HepG2 (cell line): Measurements from ENCODE around the gene SEPTIN10. TPM values are rescaled to one million over a fixed set of nuclear protein-coding genes. Genes with fewer than 3 reads are reported as not detected.

ENCODE experiments used
- BRCA1 ChIP-seq: sonication (generic); formaldehyde crosslinking; IDR thresholded peaks from 2 replicates; pipeline ENCODE4 v1.4.0; 2020; ENCODE audit warnings: missing genetic modification reagents
- CC2D1A ChIP-seq: sonication (generic); formaldehyde crosslinking; IDR thresholded peaks from 2 replicates; pipeline ENCODE4 v1.8.1; 2023; ENCODE audit warnings: mild to moderate bottlenecking, missing genetic modification reagents
- E2F1 ChIP-seq: sonication (generic); formaldehyde crosslinking; IDR thresholded peaks from 2 replicates; pipeline ENCODE4 v1.5.0; 2020; ENCODE audit warnings: missing genetic modification reagents
- ESRRA ChIP-seq: sonication (generic); formaldehyde crosslinking; IDR thresholded peaks from 2 replicates; pipeline ENCODE4 v1.5.1; 2020; ENCODE audit warnings: mild to moderate bottlenecking, low read depth, missing genetic modification reagents
- FOSL1 ChIP-seq: sonication (generic); formaldehyde crosslinking; IDR thresholded peaks from 2 replicates; pipeline ENCODE4 v1.9.0; 2021; ENCODE audit warnings: missing genetic modification reagents, borderline replicate concordance
- HMGXB4 ChIP-seq, 2 experiments: sonication (generic) in 1 of 2; formaldehyde crosslinking in 1 of 2; IDR thresholded peaks; 2 replicates each; pipeline versions ENCODE4 v1.4.0 to v1.6.1; 2018 to 2020; ENCODE audit warnings: missing genetic modification reagents in 2 of 2, borderline replicate concordance in 1 of 2, low read depth in 1 of 2, mild to moderate bottlenecking in 1 of 2, missing biosample characterization in 1 of 2
- KDM3A ChIP-seq: IDR thresholded peaks from 2 replicates; pipeline ENCODE4 v1.6.1; 2018; ENCODE audit warnings: low read depth, missing compliant biosample characterization
- YEATS2 ChIP-seq: sonication (generic); formaldehyde crosslinking; IDR thresholded peaks from 2 replicates; pipeline ENCODE4 v1.4.0; 2020; ENCODE audit warnings: missing genetic modification reagents, borderline replicate concordance
- ZNF138 ChIP-seq: sonication (generic); formaldehyde crosslinking; IDR thresholded peaks from 2 replicates; pipeline ENCODE4 v1.5.0; 2020; ENCODE audit warnings: mild to moderate bottlenecking, low read depth, missing genetic modification reagents
- ZNF317 ChIP-seq: sonication (generic); formaldehyde crosslinking; IDR thresholded peaks from 2 replicates; pipeline ENCODE4 v1.5.0; 2020; ENCODE audit warnings: mild to moderate bottlenecking, missing genetic modification reagents
- ZNF609 ChIP-seq: sonication (generic); formaldehyde crosslinking; IDR thresholded peaks from 2 replicates; pipeline ENCODE4 v1.4.0; 2020; ENCODE audit warnings: mild to moderate bottlenecking, missing genetic modification reagents, borderline replicate concordance
- ZNF646 ChIP-seq: sonication (generic); formaldehyde crosslinking; IDR thresholded peaks from 2 replicates; pipeline ENCODE4 v1.9.0; 2021; ENCODE audit warnings: mild to moderate bottlenecking, missing genetic modification reagents
- ZNF670 ChIP-seq: sonication (generic); formaldehyde crosslinking; IDR thresholded peaks from 2 replicates; pipeline ENCODE4 v1.8.0; 2022; ENCODE audit warnings: mild to moderate bottlenecking, missing genetic modification reagents, borderline replicate concordance
- ZZZ3 ChIP-seq: sonication (generic); formaldehyde crosslinking; IDR thresholded peaks from 2 replicates; pipeline ENCODE4 v1.4.0; 2020; ENCODE audit warnings: missing genetic modification reagents, mild to moderate bottlenecking, borderline replicate concordance
- polyA plus RNA-seq, 8 experiments: library from polyadenylated mRNA; depleted of rRNA in 3 of 8; stranded (reverse) in 7 of 8; unstranded in 1 of 8; fragments of >200 nt; fragmentation: Illumina TruSeq in 4 of 8; extraction: Trizol in 4 of 8; gene quantifications; 2 replicates each; pipeline versions ENCODE4 v1.2.1 to v1.2.3, GENCODE V29; 2011 to 2016; ENCODE audit warnings: low read depth in 4 of 8, missing spikeins in 1 of 8, mixed read lengths in 1 of 8; ENCODE audit not compliant: insufficient read depth in 1 of 8
- total RNA-seq, 5 experiments: library from RNA; depleted of rRNA; stranded (reverse); fragments of >200 nt; fragmentation: Illumina TruSeq; extraction: Trizol; gene quantifications; 2 replicates each; pipeline ENCODE4 v1.2.3, GENCODE V29; 2016; ENCODE audit warnings: low read depth in 1 of 5

SEPTIN10 gene
- total and polyA plus RNA-seq, 2 of the 13 experiments (the other 11 are each of a cell fraction or from before 2014, with no cell fraction given) = 45.8 to 67.5 TPM

GRCh38 chr2:109644571-109645275, 31.0 kb upstream of the SEPTIN10 start (continued):
- peak; percentile 51; the same call in 1 of the 2 replicates for TF ChIP-seq ZNF646
- TF ChIP-seq ESRRA (CRISPR knock-in tag) = peak; percentile 93
- no peak for TF ChIP-seq ZNF138
- no peak; the same call in 1 of the 2 replicates for TF ChIP-seq CC2D1A (CRISPR knock-in tag)
- peak; percentile 38; the same call in 1 of the 2 replicates for TF ChIP-seq FOSL1 (CRISPR knock-in tag)
- peak; percentile 78 to 88 for TF ChIP-seq HMGXB4 (CRISPR knock-in tag; IDR thresholded peaks at IDR 0.05; ENCODE audit: borderline replicate concordance in 1 of 2, low read depth in 1 of 2)
- no peak for TF ChIP-seq ZNF670 (CRISPR knock-in tag)
- peak; percentile 99 for TF ChIP-seq ZNF609 (CRISPR knock-in tag)
- TF ChIP-seq ZNF317 (CRISPR knock-in tag) = peak; percentile 59
- TF ChIP-seq E2F1 (CRISPR knock-in tag) = peak; percentile 88
- peak; percentile 98 for TF ChIP-seq BRCA1
- peak; percentile 76 for TF ChIP-seq YEATS2 (CRISPR knock-in tag)
- TF ChIP-seq KDM3A (CRISPR knock-in tag) = peak; percentile 91
- TF ChIP-seq ZZZ3 (CRISPR knock-in tag) = peak; percentile 85
